Caco-2 (cell line): Measurements from ENCODE around the gene GPR171. TPM values are rescaled to one million over a fixed set of nuclear protein-coding genes. Genes with fewer than 3 reads are reported as not detected.
"Not testable (repeated sequence)": the region's sequence is repeated elsewhere in the genome, so short reads cannot be mapped to it uniquely, and the experiment has no call there.

Source experiments
- BruUV-seq: library from RNA; stranded (reverse); fragments of 400-500 nt; replicated peaks from 2 replicates; lab custom pipeline; 2021; lab: Mats Ljungman, UMichigan
- CTCF ChIA-PET: fragments of 300-600 bp; sonication (Branson Sonifier 250); formaldehyde crosslinking; loops from one replicate; lab custom pipeline; 2022; ENCODE audit warnings: antibody characterized with exemption; lab: Charles Lee
- POLR2A ChIA-PET: fragments of 300-600 bp; sonication (Branson Sonifier 250); formaldehyde crosslinking; loops from one replicate; lab custom pipeline; 2022; ENCODE audit warnings: antibody characterized with exemption; lab: Charles Lee
- DNase-seq, 2 experiments: peaks; one replicate each; pipeline versions ENCODE4 v3.0.0 to v3.0.0-alpha.2; 2020 to 2022
- H3K27me3 ChIP-seq: replicated peaks from 2 replicates; pipeline ENCODE4 v1.6.0; 2011; ENCODE audit warnings: low read length; ENCODE audit not compliant: control insufficient read depth, insufficient read depth
- H3K36me3 ChIP-seq: 2 replicates; pipeline ENCODE4 v1.5.1; 2011; ENCODE audit warnings: low read length; ENCODE audit not compliant: control insufficient read depth, insufficient read depth
- H3K4me1 ChIP-seq: fragments of 250-450 bp; sonication (Bioruptor Pico); 2 replicates; pipeline ENCODE4 v1.5.1; 2020; ENCODE audit warnings: mild to moderate bottlenecking
- H3K4me3 ChIP-seq: 2 replicates; pipeline ENCODE4 v1.5.1; 2011; ENCODE audit warnings: low read depth, mild to moderate bottlenecking, control low read depth, low read length
- H3K9me3 ChIP-seq: fragments of 250-450 bp; sonication (Bioruptor Pico); 2 replicates; pipeline ENCODE4 v1.5.1; 2020; ENCODE audit warnings: mild to moderate bottlenecking, moderate library complexity
- H3K27ac Mint-ChIP-seq: one replicate; pipeline ENCODE4 v1.8.0; 2022; ENCODE audit warnings: mixed read lengths; ENCODE audit not compliant: unreplicated experiment
- H3K27me3 Mint-ChIP-seq: one replicate; pipeline ENCODE4 v1.8.0; 2022; ENCODE audit warnings: mixed read lengths; ENCODE audit not compliant: insufficient read depth, unreplicated experiment
- H3K36me3 Mint-ChIP-seq: one replicate; pipeline ENCODE4 v1.8.0; 2022; ENCODE audit warnings: mild to moderate bottlenecking, mixed read lengths; ENCODE audit not compliant: insufficient read depth, unreplicated experiment
- H3K4me1 Mint-ChIP-seq: one replicate; pipeline ENCODE4 v1.8.0; 2022; ENCODE audit warnings: low read depth, mixed read lengths; ENCODE audit not compliant: unreplicated experiment
- H3K4me3 Mint-ChIP-seq: one replicate; pipeline ENCODE4 v1.8.0; 2022; ENCODE audit warnings: mild to moderate bottlenecking, moderate library complexity, mixed read lengths; ENCODE audit not compliant: unreplicated experiment
- H3K9me3 Mint-ChIP-seq: one replicate; pipeline ENCODE4 v1.8.0; 2022; ENCODE audit warnings: mixed read lengths; ENCODE audit not compliant: unreplicated experiment
- intact Hi-C: fragments of 100-400 bp; cut with micrococcal nuclease; formaldehyde crosslinking; loops from one replicate; pipeline ENCODE4 v1.10.0; 2022; ENCODE audit not compliant: unreplicated experiment
- total RNA-seq: library from RNA; stranded (reverse); gene quantifications from 2 replicates; pipeline ENCODE4 v1.2.3, GENCODE V29; 2022
- TF ChIP-seq, protein P1 (sequence below), 2 experiments: fragments of 200-600 bp in 1 of 2; IDR thresholded peaks; 1 replicate in 1 of 2; 2 replicates in 1 of 2; pipeline versions ENCODE4 v1.5.1 to v1.8.0; 2011 to 2022; ENCODE audit warnings: antibody characterized with exemption in 1 of 2, control low read depth in 1 of 2, inconsistent platforms in 1 of 2, low read depth in 1 of 2, low read length in 1 of 2, mild to moderate bottlenecking in 1 of 2, moderate library complexity in 1 of 2; ENCODE audit not compliant: insufficient read depth in 1 of 2, severe bottlenecking in 1 of 2, unreplicated experiment in 1 of 2

GPR171 gene
- total RNA-seq, 1 experiment from 2014 or later = not detected

DNA sequence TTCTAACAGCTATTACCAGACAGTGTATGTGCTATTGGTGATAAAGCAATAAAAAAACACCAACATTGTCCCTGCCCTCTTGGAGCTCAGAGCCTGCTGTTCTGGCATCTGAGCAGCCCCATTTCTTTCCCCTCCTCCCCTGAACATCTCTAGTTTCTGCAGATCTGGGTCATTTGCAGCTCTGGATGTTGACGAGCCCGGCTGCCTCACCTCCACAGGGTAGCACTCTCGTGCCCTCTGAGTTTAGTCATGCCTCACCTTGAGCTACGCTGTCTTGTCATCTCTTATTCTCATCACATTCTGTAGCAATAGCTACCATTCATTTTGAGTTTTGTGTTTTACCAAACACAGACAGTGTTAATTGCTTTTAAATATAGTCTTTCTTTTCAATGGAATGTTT lies 30.0 kb upstream of the GPR171 start:
- TF ChIP-seq, protein P1, sequence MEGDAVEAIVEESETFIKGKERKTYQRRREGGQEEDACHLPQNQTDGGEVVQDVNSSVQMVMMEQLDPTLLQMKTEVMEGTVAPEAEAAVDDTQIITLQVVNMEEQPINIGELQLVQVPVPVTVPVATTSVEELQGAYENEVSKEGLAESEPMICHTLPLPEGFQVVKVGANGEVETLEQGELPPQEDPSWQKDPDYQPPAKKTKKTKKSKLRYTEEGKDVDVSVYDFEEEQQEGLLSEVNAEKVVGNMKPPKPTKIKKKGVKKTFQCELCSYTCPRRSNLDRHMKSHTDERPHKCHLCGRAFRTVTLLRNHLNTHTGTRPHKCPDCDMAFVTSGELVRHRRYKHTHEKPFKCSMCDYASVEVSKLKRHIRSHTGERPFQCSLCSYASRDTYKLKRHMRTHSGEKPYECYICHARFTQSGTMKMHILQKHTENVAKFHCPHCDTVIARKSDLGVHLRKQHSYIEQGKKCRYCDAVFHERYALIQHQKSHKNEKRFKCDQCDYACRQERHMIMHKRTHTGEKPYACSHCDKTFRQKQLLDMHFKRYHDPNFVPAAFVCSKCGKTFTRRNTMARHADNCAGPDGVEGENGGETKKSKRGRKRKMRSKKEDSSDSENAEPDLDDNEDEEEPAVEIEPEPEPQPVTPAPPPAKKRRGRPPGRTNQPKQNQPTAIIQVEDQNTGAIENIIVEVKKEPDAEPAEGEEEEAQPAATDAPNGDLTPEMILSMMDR (IDR thresholded peaks at IDR 0.05; ENCODE audit: insufficient read depth in 1 of 2, low read depth in 1 of 2, low read length in 1 of 2, severe bottlenecking in 1 of 2, unreplicated experiment in 1 of 2) = no peak
- H3K27ac Mint-ChIP-seq = no peak overlapping the region
- H3K36me3 Mint-ChIP-seq = no peaks in the 10 kb centered on the region
- no peaks in the 10 kb centered on the region for H3K27me3 Mint-ChIP-seq
- CTCF ChIA-PET = no interaction called here
- no peak overlapping the region for H3K4me3 ChIP-seq
- intact Hi-C loops = no loop called here
- POLR2A ChIA-PET = no interaction called here
- H3K4me1 Mint-ChIP-seq = peaks cover 7% of the 10 kb centered on the region
- H3K4me1 ChIP-seq = peaks cover 5% of the 10 kb centered on the region
- H3K27me3 ChIP-seq = no peaks in the 10 kb centered on the region
- no peak overlapping the region for H3K4me3 Mint-ChIP-seq
- DNase-seq = no peak
- no peaks in the 10 kb centered on the region for H3K36me3 ChIP-seq
- no peaks in the 10 kb centered on the region for H3K9me3 Mint-ChIP-seq
- no TSS peak for BruUV-seq
- H3K9me3 ChIP-seq = no peaks in the 10 kb centered on the region

DNA sequence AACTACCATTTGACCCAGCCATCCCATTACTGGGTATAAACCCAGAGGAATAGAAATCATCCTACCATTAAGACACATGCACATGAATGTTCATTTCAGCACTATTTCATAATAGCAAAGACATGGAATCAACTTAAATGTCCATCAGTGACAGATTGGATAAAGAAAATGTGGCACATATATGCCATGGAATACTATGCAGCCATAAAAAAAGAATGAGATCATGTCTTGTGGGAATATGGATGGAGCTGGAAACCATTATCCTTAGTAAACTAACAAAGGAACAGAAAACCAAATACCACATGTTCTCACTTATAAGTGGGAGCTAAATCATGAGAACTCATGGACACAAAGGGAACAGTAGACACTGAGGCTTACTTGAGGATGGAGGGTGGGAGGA lies 29.4 kb upstream of the GPR171 start:
- CTCF ChIA-PET, POLR2A ChIA-PET, intact Hi-C loops: not testable (repeated sequence)

DNA sequence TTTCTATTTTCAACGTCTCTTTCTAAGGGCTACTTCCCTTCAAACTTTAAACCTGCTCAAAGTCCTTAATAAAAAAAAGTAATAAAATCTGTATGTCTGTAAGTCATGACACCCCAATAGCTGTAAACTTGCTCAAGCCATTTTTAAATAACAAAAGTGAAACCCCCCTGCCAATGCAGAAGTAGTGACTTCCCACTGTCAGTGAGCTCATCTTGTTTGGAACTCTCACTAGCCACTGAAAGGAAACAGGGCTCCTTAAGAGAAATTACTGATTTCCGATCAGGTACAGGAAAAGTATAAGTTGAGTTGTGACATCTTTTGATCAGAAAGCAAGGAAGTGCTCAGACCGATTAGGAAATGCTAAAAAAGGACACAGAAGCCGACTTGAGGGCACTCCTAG lies 27.6 kb upstream of the GPR171 start:
- Histone ChIP-seq H3K4me3 (no peak overlapping the region), H3K4me1 (peaks cover 28% of the 10 kb centered on the region), H3K9me3 (no peaks in the 10 kb centered on the region), H3K36me3 (no peaks in the 10 kb centered on the region), H3K27me3 (no peaks in the 10 kb centered on the region)
- TF ChIP-seq, protein P1 (IDR thresholded peaks at IDR 0.05; ENCODE audit: insufficient read depth in 1 of 2, low read depth in 1 of 2, low read length in 1 of 2, severe bottlenecking in 1 of 2, unreplicated experiment in 1 of 2) = no peak
- peaks cover 24% of the 10 kb centered on the region for H3K4me1 Mint-ChIP-seq
- no peaks in the 10 kb centered on the region for H3K9me3 Mint-ChIP-seq
- intact Hi-C loops = no loop called here
- H3K27me3 Mint-ChIP-seq = no peaks in the 10 kb centered on the region
- ChIA-PET POLR2A (no interaction called here), CTCF (no interaction called here)
- H3K36me3 Mint-ChIP-seq = peaks cover 4% of the 10 kb centered on the region
- no peak overlapping the region for H3K27ac Mint-ChIP-seq
- DNase-seq = no peak
- no peak overlapping the region for H3K4me3 Mint-ChIP-seq
- no TSS peak for BruUV-seq

More for the DNA sequence above, 29.4 kb upstream of the GPR171 start:
- not testable (repeated sequence) for H3K4me3 Mint-ChIP-seq, BruUV-seq, H3K27ac Mint-ChIP-seq, H3K9me3 ChIP-seq, DNase-seq, H3K36me3 Mint-ChIP-seq, H3K27me3 Mint-ChIP-seq, H3K36me3 ChIP-seq, H3K9me3 Mint-ChIP-seq, H3K27me3 ChIP-seq, H3K4me3 ChIP-seq
- peaks cover 13% of the 10 kb centered on the region for H3K4me1 Mint-ChIP-seq
- peaks cover 11% of the 10 kb centered on the region for H3K4me1 ChIP-seq

DNA sequence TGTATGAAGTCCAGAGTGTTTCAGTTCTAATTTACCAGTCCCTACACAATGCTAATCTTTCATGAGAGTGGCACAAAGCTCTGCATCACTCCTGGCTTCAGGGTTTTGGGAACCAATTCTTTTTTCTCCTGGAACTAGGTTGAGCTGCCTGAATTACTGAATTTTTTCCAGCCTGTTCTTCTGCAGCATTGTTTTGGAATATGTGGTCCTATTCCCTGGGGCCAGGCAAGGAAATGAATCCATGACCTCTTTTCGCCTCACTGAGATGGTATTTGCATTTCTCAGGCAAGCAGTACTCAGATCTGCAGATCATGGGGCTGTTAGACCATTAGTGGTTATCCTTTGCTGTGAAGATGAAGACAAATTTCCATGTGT lies 25.6 kb upstream of the GPR171 start:
- Histone ChIP-seq H3K9me3 (no peaks in the 10 kb centered on the region), H3K4me1 (peaks cover 28% of the 10 kb centered on the region), H3K27me3 (no peaks in the 10 kb centered on the region), H3K4me3 (no peak overlapping the region), H3K36me3 (no peaks in the 10 kb centered on the region)
- no peak overlapping the region for H3K27ac Mint-ChIP-seq
- CTCF ChIA-PET = interaction anchor here (1.3 kb wide), 1 partner anchor 60 kb away, joined by 4 read pairs; no protein-coding TSS in a partner anchor
- intact Hi-C loops = loop anchor here (10.0 kb wide), 2 partner anchors 196 to 406 kb away; no protein-coding TSS in a partner anchor
- no TSS peak for BruUV-seq
- no peak for DNase-seq
- peaks cover 26% of the 10 kb centered on the region for H3K4me1 Mint-ChIP-seq
- TF ChIP-seq, protein P1 (IDR thresholded peaks at IDR 0.05; ENCODE audit: insufficient read depth in 1 of 2, low read depth in 1 of 2, low read length in 1 of 2, severe bottlenecking in 1 of 2, unreplicated experiment in 1 of 2) = no peak
- no peaks in the 10 kb centered on the region for H3K9me3 Mint-ChIP-seq
- POLR2A ChIA-PET = no interaction called here
- no peak overlapping the region for H3K4me3 Mint-ChIP-seq
- H3K36me3 Mint-ChIP-seq = peaks cover 6% of the 10 kb centered on the region
- no peaks in the 10 kb centered on the region for H3K27me3 Mint-ChIP-seq
